ENCODE measurements around the gene MUCL3.
"Not testable (repeated sequence)": the region's sequence is repeated elsewhere in the genome, so short reads cannot be mapped to it uniquely, and the experiment has no call there.

Gene MUCL3

DNA sequence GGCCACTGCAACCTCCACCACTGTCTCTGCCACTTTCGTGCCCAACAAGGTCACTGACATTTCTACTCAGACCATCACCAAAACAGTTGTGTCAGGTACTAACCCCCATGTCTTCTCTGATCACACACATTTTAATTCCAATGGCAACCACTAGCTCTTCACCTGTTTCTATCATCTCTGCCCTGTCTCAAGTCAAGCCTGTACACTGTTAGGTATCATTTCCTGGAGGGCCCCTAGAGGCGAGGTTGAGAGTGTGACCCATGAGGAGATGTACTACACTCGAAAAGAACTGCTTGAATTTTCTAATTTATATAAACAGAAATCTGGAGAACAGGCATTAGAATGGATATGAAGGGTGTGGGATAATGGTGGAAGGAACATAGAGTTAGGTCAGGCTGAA lies 25.4 kb downstream of the MUCL3 start:
- H3K4me1 ChIP-seq (ENCODE audit: insufficient read depth, low read length), result peaks cover 5% of the 10 kb centered on the region; the same call in 1 of the 2 replicates
- H3K36me3 ChIP-seq (ENCODE audit: insufficient read depth, low read length), result no peaks in the 10 kb centered on the region
- H3K9me3 ChIP-seq (ENCODE audit: control insufficient read depth, insufficient read depth, low read length), result no peaks in the 10 kb centered on the region
- no peak overlapping the region for H3K9ac ChIP-seq (ENCODE audit: low read depth, low read length)

DNA sequence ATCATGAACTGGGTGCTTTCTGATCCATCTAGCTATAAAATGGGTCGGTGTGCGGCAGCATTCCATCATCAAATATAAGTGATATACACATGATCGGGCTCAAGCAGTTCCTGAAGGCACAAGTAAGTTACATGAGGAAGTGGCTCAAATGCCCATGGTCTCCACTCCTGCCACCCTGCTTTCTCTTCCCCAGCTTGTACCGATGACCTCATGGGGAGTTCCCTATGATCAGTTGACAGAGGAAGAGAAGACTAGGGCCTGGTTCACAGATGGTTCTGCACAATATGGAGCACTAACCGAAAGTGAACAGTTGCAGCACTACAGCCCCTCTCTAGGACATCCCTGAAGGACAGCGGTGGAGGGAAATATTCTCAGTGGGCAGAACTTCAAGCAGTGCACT lies 28.4 kb downstream of the MUCL3 start:
- H3K9me3 ChIP-seq (ENCODE audit: control insufficient read depth, insufficient read depth, low read length); H3K36me3 ChIP-seq (ENCODE audit: insufficient read depth, low read length): not testable (repeated sequence)

DNA sequence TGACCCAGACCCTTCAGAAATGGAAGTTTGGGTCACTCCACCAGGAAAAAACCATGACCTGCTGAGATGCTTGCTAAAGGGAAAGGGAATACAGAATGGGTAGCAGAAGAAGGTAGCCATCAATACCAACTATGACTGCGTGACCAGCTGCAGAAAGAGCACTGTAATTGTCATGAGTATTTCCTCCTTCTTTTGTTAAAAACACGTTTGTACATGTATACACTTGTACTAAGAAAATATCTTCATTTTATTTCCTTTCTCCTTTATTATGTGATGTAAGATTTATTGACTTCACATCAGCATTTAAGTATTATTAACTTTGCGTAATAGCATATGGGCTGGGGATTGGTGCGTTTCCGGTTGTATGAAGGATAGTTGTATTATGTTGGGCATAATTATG lies 30.2 kb downstream of the MUCL3 start:
- Histone ChIP-seq H3K9me3 (ENCODE audit: control insufficient read depth, insufficient read depth, low read length) (no peaks in the 10 kb centered on the region), H3K36me3 (ENCODE audit: insufficient read depth, low read length) (no peaks in the 10 kb centered on the region; the same call in 1 of the 2 replicates), H3K9ac (ENCODE audit: low read depth, low read length) (no peak overlapping the region), H3K4me1 (ENCODE audit: insufficient read depth, low read length) (peaks cover 8% of the 10 kb centered on the region; the same call in 1 of the 2 replicates)

More for the DNA sequence above, 28.4 kb downstream of the MUCL3 start:
- H3K4me1 ChIP-seq (ENCODE audit: insufficient read depth, low read length); H3K9ac ChIP-seq (ENCODE audit: low read depth, low read length): not testable (repeated sequence)

DNA sequence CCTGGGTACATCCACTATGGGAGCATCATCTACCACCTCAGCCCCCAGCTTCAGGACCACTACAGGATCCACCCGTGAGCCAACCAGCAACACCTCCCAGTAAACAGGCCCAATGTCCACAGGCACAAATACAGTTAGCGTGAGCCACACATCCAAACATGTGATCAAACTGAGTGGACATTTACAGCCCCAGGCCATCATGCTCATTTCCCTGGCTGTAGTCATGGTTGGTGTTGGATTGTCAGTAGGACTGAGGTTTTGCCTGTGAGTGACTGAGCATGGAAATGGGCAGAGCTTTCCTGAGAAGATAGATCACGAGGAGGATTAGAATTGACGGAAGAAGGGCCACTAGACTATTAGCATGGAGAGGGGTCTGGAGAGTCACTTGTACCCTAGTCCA lies 32.0 kb downstream of the MUCL3 start:
- no peak overlapping the region for H3K9ac ChIP-seq (ENCODE audit: low read depth, low read length)
- H3K36me3 ChIP-seq (ENCODE audit: insufficient read depth, low read length), result no peaks in the 10 kb centered on the region; the same call in 1 of the 2 replicates
- no peaks in the 10 kb centered on the region for H3K9me3 ChIP-seq (ENCODE audit: control insufficient read depth, insufficient read depth, low read length)
- H3K4me1 ChIP-seq (ENCODE audit: insufficient read depth, low read length), result peaks cover 11% of the 10 kb centered on the region; the same call in 1 of the 2 replicates

DNA sequence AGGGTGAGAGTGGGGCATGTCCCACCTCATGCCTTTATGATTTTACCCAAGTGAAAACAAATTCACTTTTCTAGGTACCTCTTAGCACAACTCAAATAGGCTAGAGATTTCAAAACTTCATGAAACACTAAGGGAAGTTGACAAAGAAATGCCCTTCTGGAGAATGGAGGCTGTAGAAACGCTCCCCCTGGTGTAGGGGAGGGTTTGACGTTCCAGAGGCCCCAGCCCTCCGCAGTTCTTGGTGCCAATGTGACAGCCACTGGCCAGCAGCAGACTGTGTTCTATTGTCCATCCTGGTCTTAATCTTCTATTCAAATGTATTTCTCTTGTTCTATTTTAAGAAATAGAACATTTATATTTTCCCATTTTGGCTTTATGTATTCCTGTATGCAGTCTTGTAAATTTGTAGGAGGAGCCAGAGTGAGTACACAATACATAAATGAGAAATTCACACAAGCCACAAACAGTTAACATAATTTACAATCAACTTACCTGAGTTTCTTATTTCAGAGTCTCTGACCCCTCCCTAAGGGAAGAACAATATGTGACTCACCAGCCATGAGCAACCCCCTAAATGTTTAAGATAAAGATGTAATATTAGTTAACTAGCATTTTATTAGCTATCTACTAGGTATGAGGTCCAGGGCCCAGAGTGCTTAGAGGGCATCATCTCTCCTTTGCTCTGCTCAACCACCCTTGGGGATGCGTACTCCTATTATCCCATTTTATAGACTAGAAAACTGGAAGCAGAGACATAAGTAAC lies 33.9 kb downstream of the MUCL3 start:
- peaks cover 11% of the 10 kb centered on the region; the same call in 1 of the 2 replicates for H3K4me1 ChIP-seq (ENCODE audit: insufficient read depth, low read length)
- no peaks in the 10 kb centered on the region for H3K9me3 ChIP-seq (ENCODE audit: control insufficient read depth, insufficient read depth, low read length)
- H3K36me3 ChIP-seq (ENCODE audit: insufficient read depth, low read length), result no peaks in the 10 kb centered on the region; the same call in 1 of the 2 replicates
- no peak overlapping the region for H3K9ac ChIP-seq (ENCODE audit: low read depth, low read length)

DNA sequence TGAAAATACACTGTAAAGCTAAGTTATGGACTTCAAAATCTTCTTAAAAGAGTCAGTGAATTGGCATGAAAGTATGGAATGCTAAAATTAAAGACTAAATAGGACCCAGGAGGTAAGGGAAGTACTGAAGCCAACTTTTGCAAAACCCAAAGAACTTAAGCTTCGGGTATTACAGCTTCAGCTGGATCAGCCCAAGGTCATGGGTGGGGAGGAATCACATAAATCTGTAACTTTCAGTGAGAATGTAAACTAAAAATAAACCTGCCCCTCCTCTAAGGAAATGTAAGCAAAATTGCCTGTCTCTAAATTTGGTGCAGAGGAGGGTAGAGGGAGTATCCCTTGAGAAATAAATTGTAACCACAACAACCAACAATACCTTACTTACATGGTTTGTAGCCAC lies 38.4 kb downstream of the MUCL3 start:
- Histone ChIP-seq H3K4me1 (ENCODE audit: insufficient read depth, low read length) (peaks cover 16% of the 10 kb centered on the region), H3K9me3 (ENCODE audit: control insufficient read depth, insufficient read depth, low read length) (no peaks in the 10 kb centered on the region), H3K36me3 (ENCODE audit: insufficient read depth, low read length) (no peaks in the 10 kb centered on the region; the same call in 1 of the 2 replicates), H3K9ac (ENCODE audit: low read depth, low read length) (no peak overlapping the region)

DNA sequence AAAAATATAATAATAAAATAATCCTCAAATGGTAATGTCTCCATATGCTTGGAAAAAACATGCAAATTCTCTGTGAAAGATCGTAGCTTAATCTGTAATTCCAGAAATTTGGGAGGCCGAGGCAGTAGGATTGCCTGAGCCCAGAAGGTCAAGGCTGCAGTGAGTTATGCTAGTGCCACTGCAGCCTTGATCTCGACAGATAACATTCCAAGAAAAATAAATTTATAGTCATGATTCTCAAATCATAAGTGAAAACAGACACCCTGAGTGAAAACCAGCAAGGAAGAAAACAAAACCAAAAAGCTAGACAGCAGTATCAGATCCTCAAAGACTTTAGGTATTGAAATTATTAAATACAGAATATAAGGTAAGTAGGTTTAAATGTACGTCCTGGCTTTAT lies 38.9 kb downstream of the MUCL3 start:
- Histone ChIP-seq H3K36me3 (ENCODE audit: insufficient read depth, low read length) (no peaks in the 10 kb centered on the region; the same call in 1 of the 2 replicates), H3K9ac (ENCODE audit: low read depth, low read length) (no peak overlapping the region), H3K4me1 (ENCODE audit: insufficient read depth, low read length) (peaks cover 16% of the 10 kb centered on the region), H3K9me3 (ENCODE audit: control insufficient read depth, insufficient read depth, low read length) (no peaks in the 10 kb centered on the region)

DNA sequence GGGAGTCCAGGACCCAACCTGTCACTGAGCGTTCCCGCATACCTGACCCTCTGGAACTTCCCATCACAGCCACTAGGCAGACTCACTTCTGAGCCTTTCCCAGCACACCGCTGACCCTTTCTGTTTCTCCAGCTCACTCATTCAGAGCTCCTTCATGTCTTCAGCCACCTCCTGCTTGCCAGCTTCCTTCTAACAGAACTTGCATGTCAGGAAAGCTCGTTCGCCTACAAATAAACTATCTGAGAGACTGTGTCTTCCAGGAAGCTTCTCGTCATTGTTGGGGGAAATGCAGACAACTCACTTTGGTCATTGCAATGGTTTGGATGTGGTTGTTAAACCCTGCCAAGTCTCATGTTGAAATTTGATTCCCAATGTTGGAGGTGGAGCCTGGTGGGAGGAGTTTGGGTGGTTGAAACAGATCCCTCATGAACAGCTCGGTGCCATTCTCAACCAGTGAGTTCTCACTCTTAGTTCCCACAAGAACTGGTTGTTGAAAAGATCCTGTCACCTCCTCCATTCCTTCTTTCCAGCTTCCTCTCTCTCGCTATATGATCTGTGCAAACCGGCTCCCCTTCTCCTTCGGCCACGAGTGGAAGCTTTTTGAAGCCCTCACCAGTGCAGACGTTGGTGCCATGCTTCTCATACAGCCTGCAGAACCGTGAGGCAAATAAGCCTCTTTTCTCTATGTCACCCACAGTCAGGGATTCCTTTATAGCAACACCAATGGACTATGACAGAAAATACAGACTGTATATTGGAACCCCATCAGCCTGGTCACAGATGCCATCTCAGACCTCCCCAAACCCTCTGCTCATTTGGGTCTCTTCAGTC lies 41.4 kb downstream of the MUCL3 start:
- no peaks in the 10 kb centered on the region for H3K9me3 ChIP-seq (ENCODE audit: control insufficient read depth, insufficient read depth, low read length)
- H3K36me3 ChIP-seq (ENCODE audit: insufficient read depth, low read length), result no peaks in the 10 kb centered on the region
- H3K9ac ChIP-seq (ENCODE audit: low read depth, low read length), result no peak overlapping the region; the same call in 1 of the 2 replicates
- H3K4me1 ChIP-seq (ENCODE audit: insufficient read depth, low read length), result peaks cover 9% of the 10 kb centered on the region

DNA sequence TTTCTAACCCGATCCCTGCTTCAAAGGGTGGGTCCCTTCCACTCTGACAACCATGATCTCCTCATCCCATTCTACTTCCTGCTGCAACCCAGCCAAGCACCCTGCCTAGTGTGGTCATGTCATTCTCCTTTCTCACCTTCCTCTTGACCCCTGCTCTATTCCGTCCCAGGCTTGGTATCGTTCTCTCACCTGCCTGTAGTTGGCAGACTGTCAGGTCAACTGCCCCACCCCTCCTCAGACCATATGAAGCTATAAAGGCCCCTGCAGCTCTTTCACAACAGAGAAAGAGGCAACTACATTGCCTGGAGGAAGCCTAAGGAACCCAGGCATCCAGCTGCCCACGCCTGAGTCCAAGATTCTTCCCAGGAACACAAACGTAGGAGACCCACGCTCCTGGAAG lies 42.7 kb downstream of the MUCL3 start, which contains the start of gene MUC21:
TSS of gene MUC21 (plus strand) at position 280 of the 400 bp plus-strand sequence. CDS start 241 bp downstream, outside the sequence.
- H3K9ac ChIP-seq (ENCODE audit: low read depth, low read length), result no peak within 1 kb of the TSS; the same call in 1 of the 2 replicates
- peaks cover 9% of the 10 kb centered on the region for H3K4me1 ChIP-seq (ENCODE audit: insufficient read depth, low read length)
- H3K36me3 ChIP-seq (ENCODE audit: insufficient read depth, low read length), result no peaks in the 10 kb centered on the region
- no peaks in the 10 kb centered on the region for H3K9me3 ChIP-seq (ENCODE audit: control insufficient read depth, insufficient read depth, low read length)

DNA sequence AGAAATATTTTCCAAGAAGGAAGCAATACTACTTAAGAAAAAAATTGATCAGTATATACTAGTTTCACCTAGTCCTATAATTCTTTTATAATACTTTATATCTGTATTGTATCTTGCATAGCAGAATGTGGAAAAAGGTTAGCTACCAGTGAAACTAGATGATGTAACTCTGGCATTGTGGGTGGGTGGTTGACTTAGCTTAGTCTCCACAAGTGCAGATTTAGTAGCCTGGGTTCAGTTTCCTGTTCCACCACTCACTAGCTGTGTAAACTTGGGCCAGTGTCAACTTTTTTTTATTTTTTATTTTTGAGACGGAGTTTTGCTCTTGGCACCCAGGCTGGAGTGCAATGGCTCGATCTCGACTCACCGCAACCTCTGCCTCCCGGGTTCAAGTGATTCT lies 44.7 kb downstream of the MUCL3 start:
- Histone ChIP-seq H3K36me3 (ENCODE audit: insufficient read depth, low read length) (no peaks in the 10 kb centered on the region), H3K9ac (ENCODE audit: low read depth, low read length) (no peak overlapping the region), H3K9me3 (ENCODE audit: control insufficient read depth, insufficient read depth, low read length) (no peaks in the 10 kb centered on the region), H3K4me1 (ENCODE audit: insufficient read depth, low read length) (peaks cover 9% of the 10 kb centered on the region)

DNA sequence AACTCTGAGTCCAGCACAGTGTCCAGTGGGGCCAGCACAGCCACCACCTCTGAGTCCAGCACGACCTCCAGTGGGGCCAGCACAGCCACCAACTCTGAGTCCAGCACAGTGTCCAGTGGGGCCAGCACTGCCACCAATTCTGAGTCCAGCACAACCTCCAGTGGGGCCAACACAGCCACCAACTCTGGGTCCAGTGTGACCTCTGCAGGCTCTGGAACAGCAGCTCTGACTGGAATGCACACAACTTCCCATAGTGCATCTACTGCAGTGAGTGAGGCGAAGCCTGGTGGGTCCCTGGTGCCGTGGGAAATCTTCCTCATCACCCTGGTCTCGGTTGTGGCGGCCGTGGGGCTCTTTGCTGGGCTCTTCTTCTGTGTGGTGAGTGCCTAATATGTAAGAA lies 46.5 kb downstream of the MUCL3 start:
- no peaks in the 10 kb centered on the region; the same call in 1 of the 2 replicates for H3K9me3 ChIP-seq (ENCODE audit: control insufficient read depth, insufficient read depth, low read length)
- H3K9ac ChIP-seq (ENCODE audit: low read depth, low read length), result no peak overlapping the region
- H3K4me1 ChIP-seq (ENCODE audit: insufficient read depth, low read length), result peaks cover 6% of the 10 kb centered on the region
- H3K36me3 ChIP-seq (ENCODE audit: insufficient read depth, low read length), result no peaks in the 10 kb centered on the region

DNA sequence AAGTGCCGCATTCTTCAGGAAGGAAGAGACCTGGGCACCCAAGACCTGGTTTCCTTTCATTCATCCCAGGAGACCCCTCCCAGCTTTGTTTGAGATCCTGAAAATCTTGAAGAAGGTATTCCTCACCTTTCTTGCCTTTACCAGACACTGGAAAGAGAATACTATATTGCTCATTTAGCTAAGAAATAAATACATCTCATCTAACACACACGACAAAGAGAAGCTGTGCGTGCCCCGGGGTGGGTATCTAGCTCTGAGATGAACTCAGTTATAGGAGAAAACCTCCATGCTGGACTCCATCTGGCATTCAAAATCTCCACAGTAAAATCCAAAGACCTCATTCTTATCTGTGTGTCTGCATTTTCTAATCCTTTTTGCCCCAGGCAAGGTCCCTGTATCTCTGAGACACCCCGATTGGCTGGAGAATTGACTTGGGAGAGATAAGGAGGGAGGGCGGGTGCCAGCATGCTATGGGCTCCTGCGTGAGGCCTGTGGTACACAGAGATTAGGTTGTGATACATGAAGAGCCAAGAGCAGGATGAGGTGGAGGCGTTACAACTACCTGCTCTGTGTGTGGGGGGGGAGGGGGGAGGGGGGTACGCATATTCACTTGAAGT lies 47.5 kb downstream of the MUCL3 start:
- Histone ChIP-seq H3K9ac (ENCODE audit: low read depth, low read length) (no peak overlapping the region), H3K4me1 (ENCODE audit: insufficient read depth, low read length) (no peaks in the 10 kb centered on the region; the same call in 1 of the 2 replicates), H3K9me3 (ENCODE audit: control insufficient read depth, insufficient read depth, low read length) (no peaks in the 10 kb centered on the region; the same call in 1 of the 2 replicates), H3K36me3 (ENCODE audit: insufficient read depth, low read length) (no peaks in the 10 kb centered on the region)

DNA sequence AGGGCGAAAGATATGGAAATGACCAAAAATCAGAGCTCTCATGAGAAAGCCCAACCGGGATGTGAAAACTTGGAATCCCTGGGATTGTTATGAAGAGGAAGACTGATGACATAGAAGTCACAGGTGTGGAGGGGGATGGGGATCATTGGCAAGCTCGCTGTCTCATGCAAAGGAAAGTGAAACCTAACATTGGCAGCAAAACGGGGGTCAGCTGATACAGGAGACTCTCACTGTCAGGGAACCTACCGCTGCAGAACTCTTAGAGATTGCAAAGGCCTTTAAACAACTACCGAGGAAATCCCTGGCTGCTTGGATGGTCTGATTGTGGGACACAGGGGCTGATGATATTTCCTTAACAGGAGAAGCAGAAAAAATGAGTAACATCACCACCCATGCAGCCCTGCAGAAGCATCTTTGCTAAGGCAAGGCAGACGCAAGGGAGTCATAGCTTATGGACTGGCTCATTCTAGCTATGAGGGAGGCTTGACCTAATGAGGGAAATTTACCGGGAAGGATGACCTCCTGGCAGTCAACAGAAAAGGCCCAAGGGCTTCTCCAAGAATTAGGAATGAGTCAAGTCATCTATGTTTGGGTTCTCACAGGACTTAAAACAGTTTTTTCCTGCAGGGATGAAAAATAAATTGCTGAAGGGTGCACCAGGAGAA lies 49.8 kb downstream of the MUCL3 start:
- H3K9ac ChIP-seq (ENCODE audit: low read depth, low read length), result no peak overlapping the region

DNA sequence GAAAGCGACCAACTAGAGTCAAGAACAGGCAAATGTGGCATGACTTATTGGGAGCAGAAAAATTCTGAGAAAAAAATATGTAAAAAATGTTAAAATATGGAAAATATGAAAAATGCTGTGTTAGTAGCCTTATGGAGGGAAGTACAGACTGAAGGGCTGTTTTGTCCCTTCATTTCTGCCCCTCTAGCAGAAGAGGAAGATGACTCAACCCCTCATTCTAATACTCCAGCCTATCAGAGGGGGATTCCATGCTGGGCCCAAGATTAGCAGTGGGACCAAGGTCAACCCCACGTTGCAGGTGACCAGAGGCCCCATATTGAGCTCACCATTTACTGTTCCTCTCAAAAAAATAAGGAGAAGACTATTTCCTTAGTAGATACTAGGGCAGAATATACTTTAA lies 51.1 kb downstream of the MUCL3 start:
- Histone ChIP-seq H3K9ac (ENCODE audit: low read depth, low read length) (no peak overlapping the region), H3K4me1 (ENCODE audit: insufficient read depth, low read length) (no peaks in the 10 kb centered on the region; the same call in 1 of the 2 replicates), H3K36me3 (ENCODE audit: insufficient read depth, low read length) (no peaks in the 10 kb centered on the region), H3K9me3 (ENCODE audit: control insufficient read depth, insufficient read depth, low read length) (no peaks in the 10 kb centered on the region; the same call in 1 of the 2 replicates)

More for the DNA sequence above, 49.8 kb downstream of the MUCL3 start:
- H3K9me3 ChIP-seq (ENCODE audit: control insufficient read depth, insufficient read depth, low read length), result no peaks in the 10 kb centered on the region; the same call in 1 of the 2 replicates
- H3K36me3 ChIP-seq (ENCODE audit: insufficient read depth, low read length), result no peaks in the 10 kb centered on the region
- H3K4me1 ChIP-seq (ENCODE audit: insufficient read depth, low read length), result no peaks in the 10 kb centered on the region; the same call in 1 of the 2 replicates
